NT2/D1 (cell line): ENCODE measurements around the gene OPN1MW2.
"Not testable (repeated sequence)": the region's sequence is repeated elsewhere in the genome, so short reads cannot be mapped to it uniquely, and the experiment has no call there.

Experiments used
- YY1 ChIP-seq: IDR thresholded peaks from 2 replicates; pipeline ENCODE4 v1.6.1; 2011; ENCODE audit not compliant: insufficient read length, insufficient read depth
- ZNF274 ChIP-seq: IDR thresholded peaks from 2 replicates; pipeline ENCODE4 v1.6.1; 2011; ENCODE audit warnings: mild to moderate bottlenecking, low read depth, low read length

- not testable (repeated sequence) for TF ChIP-seq YY1, ZNF274
Measured at GRCh38 chrX:154263072-154263471, 43.5 kb downstream of the OPN1MW2 start.
